ENCODE measurements around the gene COL5A1. TPM values are rescaled to one million over a fixed set of nuclear protein-coding genes. Genes with fewer than 3 reads are reported as not detected.

COL5A1 gene
- total RNA-seq, 1 donor from 2014 or later = 1,552 TPM

- DNase-seq (ENCODE audit: extremely low spot score, unreplicated experiment) = no peak
- H3K36me3 Mint-ChIP-seq (ENCODE audit: unreplicated experiment) = peaks cover 13% of the 10 kb centered on the region
- H3K4me3 Mint-ChIP-seq (ENCODE audit: unreplicated experiment) = no peak overlapping the region
- peak overlapping the region; percentile 66 for H3K27ac Mint-ChIP-seq (ENCODE audit: unreplicated experiment)
- TF ChIP-seq CTCF (IDR thresholded peaks at IDR 0.05) = no peak
- peaks cover 91% of the 10 kb centered on the region for H3K4me1 Mint-ChIP-seq (ENCODE audit: unreplicated experiment)
- H3K27me3 Mint-ChIP-seq (ENCODE audit: unreplicated experiment) = no peaks in the 10 kb centered on the region
- H3K9me3 Mint-ChIP-seq (ENCODE audit: unreplicated experiment) = peaks cover 3% of the 10 kb centered on the region
Measured at GRCh38 chr9:134678666-134679443, 37.3 kb downstream of the COL5A1 start.

GRCh38 chr9:134679616-134680392 lies 38.2 kb downstream of the COL5A1 start:
- Mint-ChIP-seq H3K27me3 (ENCODE audit: unreplicated experiment) (no peaks in the 10 kb centered on the region), H3K4me3 (ENCODE audit: unreplicated experiment) (no peak overlapping the region), H3K36me3 (ENCODE audit: unreplicated experiment) (peaks cover 8% of the 10 kb centered on the region), H3K27ac (ENCODE audit: unreplicated experiment) (peak overlapping the region; percentile 84), H3K9me3 (ENCODE audit: unreplicated experiment) (no peaks in the 10 kb centered on the region), H3K4me1 (ENCODE audit: unreplicated experiment) (peaks cover 84% of the 10 kb centered on the region)
- DNase-seq (ENCODE audit: extremely low spot score, unreplicated experiment) = no peak
- TF ChIP-seq CTCF (IDR thresholded peaks at IDR 0.05) = no peak

GRCh38 chr9:134680393-134681060 lies 38.9 kb downstream of the COL5A1 start:
- TF ChIP-seq CTCF (IDR thresholded peaks at IDR 0.05) = no peak
- peaks cover 77% of the 10 kb centered on the region for H3K4me1 Mint-ChIP-seq (ENCODE audit: unreplicated experiment)
- peaks cover 3% of the 10 kb centered on the region for H3K36me3 Mint-ChIP-seq (ENCODE audit: unreplicated experiment)
- DNase-seq (ENCODE audit: extremely low spot score, unreplicated experiment) = no peak
- no peaks in the 10 kb centered on the region for H3K9me3 Mint-ChIP-seq (ENCODE audit: unreplicated experiment)
- no peaks in the 10 kb centered on the region for H3K27me3 Mint-ChIP-seq (ENCODE audit: unreplicated experiment)
- H3K27ac Mint-ChIP-seq (ENCODE audit: unreplicated experiment) = peak overlapping the region; percentile 84
- peak overlapping the region; percentile 55 for H3K4me3 Mint-ChIP-seq (ENCODE audit: unreplicated experiment)

- no peaks in the 10 kb centered on the region for H3K27me3 Mint-ChIP-seq (ENCODE audit: unreplicated experiment)
- DNase-seq (ENCODE audit: extremely low spot score, unreplicated experiment) = no peak
- peak overlapping the region; percentile 84 for H3K27ac Mint-ChIP-seq (ENCODE audit: unreplicated experiment)
- TF ChIP-seq CTCF (IDR thresholded peaks at IDR 0.05) = no peak
- H3K4me3 Mint-ChIP-seq (ENCODE audit: unreplicated experiment) = peak overlapping the region; percentile 55
- peaks cover 2% of the 10 kb centered on the region for H3K36me3 Mint-ChIP-seq (ENCODE audit: unreplicated experiment)
- H3K9me3 Mint-ChIP-seq (ENCODE audit: unreplicated experiment) = no peaks in the 10 kb centered on the region
- peaks cover 71% of the 10 kb centered on the region for H3K4me1 Mint-ChIP-seq (ENCODE audit: unreplicated experiment)
Measured at GRCh38 chr9:134681061-134681661, 39.6 kb downstream of the COL5A1 start.

All from osteocyte (in vitro differentiated cells).